T-helper 1 cell treated with Interleukin-12 subunit alpha and Interleukin-12 subunit beta and Interleukin-4 antibody, amounts not matched to agents 30 μg/mL and 1 μg/mL, for 36 hours (primary cell): Measurements from ENCODE around the gene RECQL5.

Experiments
- H3K27ac Mint-ChIP-seq: one replicate; pipeline ENCODE4 v1.8.0; 2021; ENCODE audit warnings: mild to moderate bottlenecking, mixed read lengths
- H3K27me3 Mint-ChIP-seq: one replicate; pipeline ENCODE4 v1.8.0; 2021; ENCODE audit warnings: low read depth, mixed read lengths
- H3K36me3 Mint-ChIP-seq: one replicate; pipeline ENCODE4 v1.8.0; 2021; ENCODE audit warnings: low read depth, mixed read lengths
- H3K4me1 Mint-ChIP-seq: one replicate; pipeline ENCODE4 v1.8.0; 2021; ENCODE audit warnings: low read depth, mixed read lengths
- H3K4me3 Mint-ChIP-seq: one replicate; pipeline ENCODE4 v1.8.0; 2021; ENCODE audit warnings: mild to moderate bottlenecking, moderate library complexity, mixed read lengths
- H3K9me3 Mint-ChIP-seq: one replicate; pipeline ENCODE4 v1.8.0; 2021; ENCODE audit warnings: mixed read lengths

RECQL5 gene

DNA sequence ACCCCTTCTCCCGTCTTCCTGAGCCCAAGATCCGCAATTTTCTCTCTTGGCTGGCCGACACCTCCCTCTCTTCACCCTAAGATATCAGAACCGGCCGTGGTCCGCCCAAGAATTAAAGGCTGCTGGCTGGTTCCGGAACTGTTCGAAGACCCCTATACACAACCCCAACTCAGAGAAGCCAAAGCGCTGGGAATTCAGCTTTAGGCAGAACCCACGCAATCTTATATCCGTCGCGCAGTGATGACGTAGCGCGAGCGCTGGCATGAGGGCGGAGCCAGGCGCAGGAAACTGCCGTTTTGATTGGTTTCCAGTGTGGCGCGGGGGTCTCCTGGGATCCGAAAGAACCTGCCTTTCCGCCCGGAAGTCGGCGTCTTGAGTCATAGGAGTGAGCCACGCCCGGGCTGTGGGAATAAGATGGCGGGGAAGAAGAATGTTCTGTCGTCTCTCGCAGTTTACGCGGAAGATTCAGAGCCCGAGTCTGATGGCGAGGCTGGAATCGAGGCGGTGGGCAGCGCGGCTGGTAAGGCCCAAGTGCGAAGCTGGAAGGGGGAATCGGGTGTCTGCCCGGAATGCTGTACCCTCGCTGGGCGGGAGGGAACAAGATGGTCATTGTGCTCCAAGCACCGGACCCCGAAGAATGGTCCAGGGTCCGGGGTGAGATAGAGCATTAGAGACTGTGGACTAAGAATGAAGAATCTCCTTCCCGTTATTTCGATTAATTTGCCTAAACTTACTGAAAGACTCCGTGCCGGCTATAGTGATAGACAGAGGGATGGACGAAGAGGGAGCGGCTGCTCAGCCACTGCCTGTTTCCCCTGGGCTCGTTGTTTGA is at the start of gene RECQL5, which contains the start of gene SAP30BP:
RECQL5 (minus strand) TSS at position 196 of the 832 bp plus-strand sequence. CDS start 597 bp downstream, outside the sequence.
SAP30BP (plus strand) TSS at position 380 of the 832 bp plus-strand sequence; CDS start at position 415, 35 bp downstream.
- Mint-ChIP-seq H3K4me1 (peaks cover 16% of the 10 kb centered on the region), H3K4me3 (peak within 1 kb of the TSS; percentile 63), H3K27ac (peak within 1 kb of the TSS; percentile 13), H3K36me3 (peaks cover 27% of the 10 kb centered on the region), H3K9me3 (no peaks in the 10 kb centered on the region), H3K27me3 (no peaks in the 10 kb centered on the region)

- no peak overlapping the region for H3K27ac Mint-ChIP-seq
- H3K4me3 Mint-ChIP-seq = no peak overlapping the region
- peaks cover 9% of the 10 kb centered on the region for H3K27me3 Mint-ChIP-seq
- H3K9me3 Mint-ChIP-seq = no peaks in the 10 kb centered on the region
- H3K36me3 Mint-ChIP-seq = peaks cover 7% of the 10 kb centered on the region
- H3K4me1 Mint-ChIP-seq = no peaks in the 10 kb centered on the region
Observed at GRCh38 chr17:75712446-75712845, 45.5 kb upstream of the RECQL5 start.

DNA sequence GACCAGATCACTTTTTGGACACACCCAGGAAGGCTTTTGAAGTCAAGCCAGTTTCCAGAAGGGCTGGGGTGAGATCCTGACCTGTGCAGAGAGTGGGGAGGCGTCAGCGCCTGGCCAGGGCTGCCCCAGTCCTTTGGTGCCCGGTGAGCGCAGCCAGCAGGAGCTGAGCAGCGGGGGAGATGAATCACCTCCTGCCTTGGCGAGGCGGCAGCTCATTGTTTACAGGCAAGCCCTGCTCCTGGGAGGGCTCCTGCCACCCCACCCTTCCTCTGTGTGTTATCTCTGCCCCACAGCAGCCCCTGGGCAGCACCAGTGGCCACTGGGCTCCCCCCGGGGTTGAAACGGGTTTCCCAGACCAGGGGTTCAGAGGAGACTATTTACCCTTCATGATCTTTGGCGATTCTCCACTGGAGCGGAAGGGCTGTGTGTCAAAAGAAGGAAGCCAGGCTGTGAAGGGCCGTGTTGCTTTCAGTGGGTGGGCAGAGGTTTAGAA is 40.2 kb upstream of the RECQL5 start:
- H3K9me3 Mint-ChIP-seq = no peaks in the 10 kb centered on the region
- no peak overlapping the region for H3K27ac Mint-ChIP-seq
- peaks cover 27% of the 10 kb centered on the region for H3K36me3 Mint-ChIP-seq
- no peaks in the 10 kb centered on the region for H3K4me1 Mint-ChIP-seq
- H3K4me3 Mint-ChIP-seq = no peak overlapping the region
- peaks cover 3% of the 10 kb centered on the region for H3K27me3 Mint-ChIP-seq

DNA sequence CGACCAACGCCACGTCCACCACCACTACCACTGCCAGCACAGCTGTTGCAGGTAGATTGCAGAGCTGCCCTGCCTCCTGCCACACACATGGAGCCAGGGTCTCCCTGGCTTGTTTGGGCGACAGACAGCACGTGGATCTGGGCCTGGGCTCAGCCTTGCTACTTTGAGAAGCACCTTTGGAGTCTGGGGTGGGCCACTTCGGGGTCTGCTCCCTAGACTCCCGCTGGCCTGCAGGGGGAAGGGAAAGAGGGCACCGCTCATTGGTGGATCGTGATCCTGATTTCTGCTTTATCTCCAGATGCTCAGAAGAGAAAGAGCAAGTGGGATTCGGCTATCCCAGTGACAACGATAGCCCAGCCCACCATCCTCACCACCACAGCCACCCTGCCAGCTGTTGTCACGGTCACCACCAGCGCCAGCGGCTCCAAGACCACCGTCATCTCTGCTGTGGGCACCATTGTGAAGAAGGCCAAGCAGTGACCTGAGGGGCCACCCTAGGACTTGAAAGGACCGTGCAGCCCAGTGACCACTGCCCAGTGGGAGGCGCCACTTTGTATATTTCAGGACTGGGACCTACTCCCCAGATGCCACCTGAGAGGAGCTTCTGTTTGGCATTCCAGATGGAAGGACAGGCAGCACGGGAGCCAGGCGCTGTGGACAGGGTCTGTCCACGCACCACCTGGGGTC is 39.2 kb upstream of the RECQL5 start:
- Mint-ChIP-seq H3K4me1 (no peaks in the 10 kb centered on the region), H3K4me3 (no peak overlapping the region), H3K27me3 (peaks cover 3% of the 10 kb centered on the region), H3K27ac (no peak overlapping the region), H3K9me3 (no peaks in the 10 kb centered on the region), H3K36me3 (peaks cover 33% of the 10 kb centered on the region)

- Mint-ChIP-seq H3K36me3 (peaks cover 39% of the 10 kb centered on the region), H3K9me3 (no peaks in the 10 kb centered on the region)
Observed at GRCh38 chr17:75704963-75705875, 38.3 kb upstream of the RECQL5 start.

DNA sequence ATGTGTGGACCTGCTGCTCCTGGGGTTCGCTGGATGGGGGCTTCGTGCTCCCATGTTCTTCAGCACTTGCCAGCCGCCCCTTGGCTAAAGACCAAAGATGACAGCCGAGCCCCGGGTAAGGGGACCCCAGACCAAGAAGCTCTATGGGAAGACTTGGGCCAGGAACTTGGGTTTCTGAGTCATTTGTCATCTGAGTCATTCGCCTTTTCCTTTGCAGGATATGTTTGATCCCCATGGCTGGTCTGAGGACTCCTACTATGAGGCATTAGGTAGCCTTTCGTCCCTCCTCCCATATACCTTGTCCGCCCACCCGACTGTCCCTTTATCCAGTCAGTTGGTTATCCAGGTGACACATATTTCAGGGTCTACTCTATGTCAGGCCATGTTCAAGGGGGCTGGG is 36.6 kb upstream of the RECQL5 start:
- no peaks in the 10 kb centered on the region for H3K27me3 Mint-ChIP-seq
- H3K36me3 Mint-ChIP-seq = peaks cover 43% of the 10 kb centered on the region
- H3K9me3 Mint-ChIP-seq = no peaks in the 10 kb centered on the region
- no peak overlapping the region for H3K27ac Mint-ChIP-seq
- no peaks in the 10 kb centered on the region for H3K4me1 Mint-ChIP-seq
- H3K4me3 Mint-ChIP-seq = no peak overlapping the region

More at GRCh38 chr17:75704963-75705875, 38.3 kb upstream of the RECQL5 start:
- H3K27me3 Mint-ChIP-seq = no peaks in the 10 kb centered on the region
- no peak overlapping the region for H3K27ac Mint-ChIP-seq
- H3K4me3 Mint-ChIP-seq = no peak overlapping the region
- no peaks in the 10 kb centered on the region for H3K4me1 Mint-ChIP-seq

DNA sequence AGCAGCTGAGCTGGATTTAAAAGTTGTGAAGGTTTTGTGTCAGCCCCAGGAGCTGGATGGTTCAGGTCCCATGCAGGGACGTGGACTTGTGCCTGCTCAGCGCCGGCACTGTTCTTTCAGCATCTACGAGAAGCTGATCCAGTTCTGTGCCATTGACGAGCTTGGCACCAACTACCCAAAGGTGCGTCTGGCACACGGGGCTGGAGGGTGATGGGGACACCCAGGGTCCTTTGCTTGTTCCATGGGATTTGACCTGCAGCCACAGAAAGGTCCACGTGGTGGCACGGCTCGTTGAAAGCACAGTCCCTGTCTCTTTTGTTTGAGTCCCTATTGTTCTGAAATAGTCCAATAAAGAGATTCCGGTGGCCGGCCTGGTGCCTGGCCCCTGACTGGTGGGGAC is 36.2 kb upstream of the RECQL5 start:
- H3K4me3 Mint-ChIP-seq = no peak overlapping the region
- H3K9me3 Mint-ChIP-seq = no peaks in the 10 kb centered on the region
- H3K4me1 Mint-ChIP-seq = no peaks in the 10 kb centered on the region
- peaks cover 39% of the 10 kb centered on the region for H3K36me3 Mint-ChIP-seq
- H3K27ac Mint-ChIP-seq = no peak overlapping the region
- no peaks in the 10 kb centered on the region for H3K27me3 Mint-ChIP-seq

DNA sequence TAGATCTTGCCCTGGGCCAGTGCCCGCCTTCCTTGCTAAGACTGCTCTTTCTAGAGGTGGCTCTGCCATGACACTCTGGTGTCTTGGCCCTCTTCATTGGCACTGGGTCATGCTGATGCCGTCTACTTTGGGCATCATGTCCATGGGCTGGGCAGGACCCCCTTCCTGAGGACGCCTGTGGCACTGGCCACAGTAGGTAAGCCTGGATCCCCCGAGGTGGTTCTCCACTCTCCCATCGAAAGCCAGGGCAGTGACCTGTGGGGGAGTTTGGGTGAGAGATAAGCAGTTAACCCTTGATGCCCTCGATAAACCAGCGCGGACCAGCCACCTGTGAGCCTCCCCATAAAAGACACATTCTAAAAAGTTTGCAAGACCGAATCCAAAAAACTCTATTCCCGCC is 34.3 kb upstream of the RECQL5 start:
- Mint-ChIP-seq H3K4me3 (no peak overlapping the region), H3K27ac (no peak overlapping the region), H3K4me1 (peaks cover 2% of the 10 kb centered on the region), H3K9me3 (no peaks in the 10 kb centered on the region), H3K36me3 (peaks cover 32% of the 10 kb centered on the region), H3K27me3 (no peaks in the 10 kb centered on the region)

GRCh38 chr17:75698659-75699058 is 31.7 kb upstream of the RECQL5 start:
- Mint-ChIP-seq H3K36me3 (peaks cover 23% of the 10 kb centered on the region), H3K4me1 (peaks cover 2% of the 10 kb centered on the region), H3K9me3 (no peaks in the 10 kb centered on the region), H3K4me3 (no peak overlapping the region), H3K27me3 (no peaks in the 10 kb centered on the region), H3K27ac (no peak overlapping the region)

- Mint-ChIP-seq H3K4me1 (peaks cover 2% of the 10 kb centered on the region), H3K9me3 (no peaks in the 10 kb centered on the region), H3K27me3 (no peaks in the 10 kb centered on the region), H3K27ac (peak overlapping the region; percentile 58), H3K36me3 (peaks cover 23% of the 10 kb centered on the region), H3K4me3 (no peak overlapping the region)
Observed at GRCh38 chr17:75697651-75698291, 30.8 kb upstream of the RECQL5 start.

DNA sequence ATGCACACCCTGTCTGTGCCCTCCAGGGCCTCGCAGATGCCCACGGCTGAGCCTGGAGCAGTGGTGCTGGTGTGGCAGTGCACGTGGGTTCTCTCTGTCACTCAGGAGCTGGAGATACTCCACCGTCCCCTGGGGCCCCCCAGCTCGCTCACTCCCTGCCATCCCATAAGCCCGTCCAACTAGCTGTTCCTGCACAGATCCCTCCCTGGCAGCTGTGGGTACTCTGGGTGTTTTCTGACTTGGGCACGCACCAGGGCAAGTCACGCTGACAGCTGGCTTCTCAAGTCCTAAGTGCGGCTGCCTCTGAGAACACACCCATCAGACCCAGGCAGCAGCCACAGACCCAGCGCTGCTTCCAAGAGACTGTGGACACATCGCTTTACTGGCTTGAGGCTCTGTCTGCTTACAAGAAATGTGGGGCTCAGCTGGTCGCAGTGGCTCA is 28.9 kb upstream of the RECQL5 start:
- Mint-ChIP-seq H3K27ac (no peak overlapping the region), H3K4me3 (no peak overlapping the region), H3K4me1 (peaks cover 17% of the 10 kb centered on the region), H3K9me3 (no peaks in the 10 kb centered on the region), H3K27me3 (no peaks in the 10 kb centered on the region), H3K36me3 (peaks cover 15% of the 10 kb centered on the region)

DNA sequence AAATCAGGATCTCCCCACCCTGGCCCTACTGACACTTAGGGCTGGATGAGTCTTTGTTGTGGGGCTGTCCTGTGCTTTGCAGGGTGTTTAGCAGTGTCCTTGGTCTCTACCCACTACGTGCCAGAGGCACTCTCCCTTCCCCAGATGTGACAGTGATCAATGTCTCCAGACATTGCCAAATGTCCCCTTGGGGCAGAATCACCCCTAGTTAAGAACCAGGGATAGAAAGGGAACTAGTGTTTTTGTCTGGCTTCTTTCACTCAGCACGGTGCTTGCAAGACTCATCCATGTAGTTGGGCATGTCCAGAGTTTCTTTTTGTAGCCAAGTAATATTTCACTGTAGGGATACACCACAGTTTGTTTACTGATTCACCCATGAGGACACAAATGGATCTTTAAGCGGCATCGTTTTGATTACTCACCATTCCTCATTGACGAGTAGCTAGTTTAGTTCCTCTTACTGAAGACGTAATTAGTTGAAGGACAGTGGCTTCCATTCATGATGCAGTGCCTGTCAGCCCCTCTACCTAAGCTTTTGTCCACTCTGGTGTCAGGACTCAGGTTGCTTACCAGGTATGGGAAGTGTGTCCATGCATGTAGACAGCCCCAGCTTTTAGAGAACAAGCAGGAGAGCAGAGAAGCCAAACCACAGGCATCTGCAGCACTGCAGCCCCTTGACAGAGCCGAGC is 28.3 kb upstream of the RECQL5 start:
- Mint-ChIP-seq H3K9me3 (no peaks in the 10 kb centered on the region), H3K4me1 (peaks cover 22% of the 10 kb centered on the region), H3K36me3 (peaks cover 11% of the 10 kb centered on the region), H3K27ac (no peak overlapping the region), H3K4me3 (no peak overlapping the region), H3K27me3 (no peaks in the 10 kb centered on the region)

DNA sequence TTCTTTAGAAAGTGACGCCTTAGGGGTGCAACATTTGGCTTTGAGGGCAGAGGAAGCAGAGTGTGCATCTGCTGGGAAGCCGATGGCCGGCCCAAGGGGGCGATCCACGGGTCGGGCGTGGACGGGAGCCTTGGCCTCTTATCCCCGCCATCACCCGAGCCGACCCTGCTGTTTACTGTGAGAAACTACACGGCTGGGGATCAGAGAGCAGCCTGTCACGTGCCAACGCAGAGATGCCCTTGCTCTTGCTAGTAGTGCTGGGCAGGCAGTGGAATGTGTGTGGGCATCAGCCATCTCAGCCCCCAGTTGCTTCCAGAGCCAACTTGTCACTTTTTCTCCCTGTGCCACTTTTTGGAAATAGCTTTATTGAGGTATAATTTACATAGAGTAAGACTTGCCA is 27.6 kb upstream of the RECQL5 start:
- Mint-ChIP-seq H3K27ac (no peak overlapping the region), H3K36me3 (peaks cover 9% of the 10 kb centered on the region), H3K4me3 (no peak overlapping the region)

More for the DNA sequence above, 27.6 kb upstream of the RECQL5 start:
- H3K4me1 Mint-ChIP-seq = peaks cover 27% of the 10 kb centered on the region
- no peaks in the 10 kb centered on the region for H3K27me3 Mint-ChIP-seq
- H3K9me3 Mint-ChIP-seq = no peaks in the 10 kb centered on the region
